Cerebellar nuclear complex (tissue), 1 donor: ENCODE data around the gene TLCD1.

ENCODE experiments used
- DNase-seq, 2 experiments: peaks; one replicate each; lab custom pipeline; 2025; lab: John Stamatoyannopoulos, UW

TLCD1 gene

GRCh38 chr17:28686296-28686695 is 39.7 kb downstream of the TLCD1 start:
- no peak for DNase-seq

- no peak for DNase-seq
These were observed 40.7 kb downstream of the TLCD1 start for GRCh38 chr17:28685366-28685765.

- DNase-seq, result no peak
These were observed 41.1 kb downstream of the TLCD1 start for GRCh38 chr17:28684963-28685362.

- DNase-seq, result no peak
These were observed 43.4 kb downstream of the TLCD1 start for GRCh38 chr17:28682655-28683054.

GRCh38 chr17:28675980-28676379 is 50.1 kb downstream of the TLCD1 start:
- DNase-seq, result no peak

GRCh38 chr17:28675490-28675889 is 50.5 kb downstream of the TLCD1 start:
- DNase-seq, result no peak
